GM19025 (cell line): Measurements from ENCODE around the gene ANTXR1.

Experiments used
- ATAC-seq: cut with Tn5 transposase; IDR thresholded peaks from one replicate; pipeline ENCODE4 v1.9.1; 2021; ENCODE audit warnings: mild to moderate bottlenecking, low read depth, moderate library complexity; ENCODE audit not compliant: unreplicated experiment

Gene ANTXR1

GRCh38 chr2:69297216-69297615, 284.2 kb downstream of the ANTXR1 start:
- ATAC-seq = no peak

- no peak for ATAC-seq
These were observed 285.3 kb downstream of the ANTXR1 start for GRCh38 chr2:69298261-69298660.

DNA sequence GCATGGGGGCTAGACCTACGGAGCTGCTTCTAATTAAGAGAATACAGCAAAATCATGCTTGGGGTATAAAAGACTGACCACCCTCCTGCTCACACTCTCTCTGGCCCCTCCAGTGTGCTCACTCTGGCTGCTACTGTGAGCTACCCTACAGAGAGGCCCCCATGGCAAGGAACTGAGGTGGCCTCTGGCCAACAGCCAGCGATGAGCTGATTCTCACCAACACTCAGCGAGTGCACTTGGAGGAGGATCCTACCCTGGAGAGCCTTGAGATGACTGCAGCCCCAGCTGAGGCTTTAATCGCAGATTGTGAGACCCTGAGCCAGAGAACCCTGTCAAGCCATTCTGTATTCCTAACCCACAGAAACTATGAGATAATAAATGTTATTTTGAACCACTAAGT, 285.9 kb downstream of the ANTXR1 start:
- ATAC-seq = no peak
